ENCODE data around the gene SPTBN4. TPM values are rescaled to one million over a fixed set of nuclear protein-coding genes. Genes with fewer than 3 reads are reported as not detected.

The SPTBN4 gene
- total RNA-seq, 1 donor from 2014 or later: 0.53 TPM

DNA sequence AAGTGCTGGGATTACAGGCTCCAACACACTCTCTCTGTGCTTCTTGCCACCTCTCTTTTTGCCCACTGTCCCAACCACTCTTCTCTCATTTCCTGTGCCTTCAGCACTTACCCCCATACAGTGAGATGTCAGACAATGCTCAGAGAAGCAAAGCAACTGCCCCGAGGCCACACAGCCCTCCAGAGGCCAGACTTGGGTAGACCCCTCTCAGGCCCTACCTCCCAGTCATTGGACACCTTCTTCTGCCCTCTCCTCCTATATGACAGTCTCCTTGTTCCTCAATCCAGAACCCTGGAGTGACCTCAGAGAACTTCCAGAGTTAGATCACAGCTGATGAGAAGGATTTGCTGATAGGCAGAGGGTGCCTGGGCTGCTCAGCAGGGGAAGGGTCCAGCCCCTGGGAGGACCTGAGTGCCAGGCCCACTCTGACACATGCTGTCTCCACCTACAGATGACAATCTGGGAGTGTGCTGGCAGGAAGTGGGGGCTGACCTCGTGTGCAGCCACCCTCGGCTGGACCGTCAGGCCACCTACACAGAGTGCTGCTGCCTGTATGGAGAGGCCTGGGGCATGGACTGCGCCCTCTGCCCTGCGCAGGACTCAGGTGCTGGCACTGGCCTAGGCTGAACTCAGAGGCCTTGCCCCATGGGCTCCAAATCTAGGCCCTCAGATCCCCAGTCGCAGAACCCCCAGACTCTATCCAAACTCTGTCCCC is 158.8 kb downstream of the SPTBN4 start:
- H3K27me3 ChIP-seq (ENCODE audit: low read depth): no peaks in the 10 kb centered on the region
- peaks cover 91% of the 10 kb centered on the region for H3K36me3 ChIP-seq
- H3K4me3 ChIP-seq: no peak overlapping the region
- H3K9me3 ChIP-seq: no peaks in the 10 kb centered on the region
- DNase-seq (no peak), ATAC-seq (peak in 1 of 2 donors; percentile 5)
- no peaks in the 10 kb centered on the region for H3K4me1 ChIP-seq
- intact Hi-C loops (cut with DNase I): no loop called here
- TF ChIP-seq, protein P1, sequence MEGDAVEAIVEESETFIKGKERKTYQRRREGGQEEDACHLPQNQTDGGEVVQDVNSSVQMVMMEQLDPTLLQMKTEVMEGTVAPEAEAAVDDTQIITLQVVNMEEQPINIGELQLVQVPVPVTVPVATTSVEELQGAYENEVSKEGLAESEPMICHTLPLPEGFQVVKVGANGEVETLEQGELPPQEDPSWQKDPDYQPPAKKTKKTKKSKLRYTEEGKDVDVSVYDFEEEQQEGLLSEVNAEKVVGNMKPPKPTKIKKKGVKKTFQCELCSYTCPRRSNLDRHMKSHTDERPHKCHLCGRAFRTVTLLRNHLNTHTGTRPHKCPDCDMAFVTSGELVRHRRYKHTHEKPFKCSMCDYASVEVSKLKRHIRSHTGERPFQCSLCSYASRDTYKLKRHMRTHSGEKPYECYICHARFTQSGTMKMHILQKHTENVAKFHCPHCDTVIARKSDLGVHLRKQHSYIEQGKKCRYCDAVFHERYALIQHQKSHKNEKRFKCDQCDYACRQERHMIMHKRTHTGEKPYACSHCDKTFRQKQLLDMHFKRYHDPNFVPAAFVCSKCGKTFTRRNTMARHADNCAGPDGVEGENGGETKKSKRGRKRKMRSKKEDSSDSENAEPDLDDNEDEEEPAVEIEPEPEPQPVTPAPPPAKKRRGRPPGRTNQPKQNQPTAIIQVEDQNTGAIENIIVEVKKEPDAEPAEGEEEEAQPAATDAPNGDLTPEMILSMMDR (IDR thresholded peaks at IDR 0.05): no peak
- no peak overlapping the region for H3K27ac ChIP-seq

Other genes with a start within 250 kb of the SPTBN4 start
- not detected for gene TTC9B, start 248.6 kb upstream of the SPTBN4 start, total RNA-seq
- gene CCNP, start 240.3 kb upstream of the SPTBN4 start, total RNA-seq: not detected
- 102 TPM for gene AKT2, start 181.7 kb upstream of the SPTBN4 start, total RNA-seq
- gene C19orf47, start 118.6 kb upstream of the SPTBN4 start, total RNA-seq: 15.7 TPM
- 355 TPM for gene PLD3, start 118.3 kb upstream of the SPTBN4 start, total RNA-seq
- gene HIPK4, start 76.8 kb upstream of the SPTBN4 start, total RNA-seq: 0.21 TPM
- gene PRX, start 53.6 kb upstream of the SPTBN4 start, total RNA-seq: 51.5 TPM
- gene SERTAD1, start 41.0 kb upstream of the SPTBN4 start, total RNA-seq: 17.6 TPM
- 30.7 TPM for gene SERTAD3, start 22.7 kb upstream of the SPTBN4 start, total RNA-seq
- 123 TPM for gene BLVRB, start 1.3 kb upstream of the SPTBN4 start, total RNA-seq
- gene SHKBP1, start 109.9 kb downstream of the SPTBN4 start, total RNA-seq: 91.2 TPM
- gene LTBP4, start 134.4 kb downstream of the SPTBN4 start, total RNA-seq: 316 TPM
- gene NUMBL, start 223.7 kb downstream of the SPTBN4 start, total RNA-seq: 17.7 TPM
- gene COQ8B, start 249.9 kb downstream of the SPTBN4 start, total RNA-seq: 43.9 TPM